Gastrocnemius medialis (tissue), 4 donors: ENCODE measurements around the gene SLC24A3. TPM values are rescaled to one million over a fixed set of nuclear protein-coding genes. Genes with fewer than 3 reads are reported as not detected.

Experiments
- ATAC-seq, 2 donors: fragments of 150-250 bp; one replicate each; pipeline ENCODE4 v1.9.1; 2016
- DNase-seq, 2 donors: peaks; one replicate each; pipeline ENCODE4 v3.0.0-alpha.2; 2019
- H3K27ac ChIP-seq, 4 donors: fragments of 200-600 bp; sonication (generic); 1 replicate in 1 of 4; 2 replicates in 3 of 4; pipeline ENCODE4 v1.5.1; 2016 to 2018; ENCODE audit warnings: mild to moderate bottlenecking in 2 of 4, moderate library complexity in 1 of 4
- H3K27me3 ChIP-seq, 3 donors: fragments of 200-600 bp; sonication (generic) in 2 of 3; 1 replicate in 1 of 3; 2 replicates in 2 of 3; pipeline versions ENCODE4 v1.5.1 to v1.6.0; 2016 to 2019; ENCODE audit warnings: mild to moderate bottlenecking in 1 of 3, moderate library complexity in 1 of 3
- H3K36me3 ChIP-seq, 2 donors: fragments of 200-600 bp; sonication (generic) in 1 of 2; one replicate each; pipeline ENCODE4 v1.5.1; 2017 to 2018
- H3K4me1 ChIP-seq, 2 donors: fragments of 200-600 bp; sonication (generic) in 1 of 2; one replicate each; pipeline ENCODE4 v1.5.1; 2016 to 2017; ENCODE audit warnings: mild to moderate bottlenecking in 2 of 2
- H3K4me3 ChIP-seq, 4 donors: fragments of 200-600 bp; sonication (generic) in 3 of 4; 1 replicate in 1 of 4; 2 replicates in 3 of 4; pipeline ENCODE4 v1.5.1; 2016 to 2019; ENCODE audit warnings: mild to moderate bottlenecking in 2 of 4
- H3K9me3 ChIP-seq, 3 donors: fragments of 200-600 bp; sonication (generic) in 2 of 3; 1 replicate in 1 of 3; 2 replicates in 2 of 3; pipeline ENCODE4 v1.5.1; 2016 to 2019
- POLR2A ChIP-seq, 2 donors: fragments of 450-650 bp; IDR thresholded peaks; one replicate each; pipeline ENCODE4 v1.6.1; 2017; ENCODE audit warnings: antibody characterized with exemption in 2 of 2, mild to moderate bottlenecking in 2 of 2, moderate library complexity in 2 of 2
- in situ Hi-C, 4 donors: fragments of 200-750 bp; cut with MboI; loops; one replicate each; pipeline versions ENCODE4 v1.15.0 to v1.8.0; 2017; ENCODE audit warnings: low sequenced_read_pairs in 4 of 4
- intact Hi-C: fragments of 100-400 bp; cut with DNase I; formaldehyde crosslinking; loops from one replicate; pipeline ENCODE4 v1.15.1; 2023; ENCODE audit warnings: low total_unique reads
- total RNA-seq, 4 donors: library from RNA; depleted of rRNA; stranded (reverse); fragments of >200 nt; gene quantifications; one replicate each; pipeline versions ENCODE4 v1.1.0 to v1.2.3, GENCODE V29; 2016
- TF ChIP-seq, protein P1 (sequence below), 5 experiments: fragments of 450-650 bp in 3 of 5; fragments of 200-600 bp in 2 of 5; sonication (generic) in 2 of 5; IDR thresholded peaks in 4 of 5; conservative IDR thresholded peaks in 1 of 5; 1 replicate in 4 of 5; 2 replicates in 1 of 5; pipeline ENCODE4 v1.5.1; 2016 to 2019; ENCODE audit warnings: antibody characterized with exemption in 5 of 5, mild to moderate bottlenecking in 3 of 5, moderate library complexity in 3 of 5

The SLC24A3 gene
- total RNA-seq, 4 donors from 2014 or later = 3.3 to 7.8 (median 6.7) TPM

DNA sequence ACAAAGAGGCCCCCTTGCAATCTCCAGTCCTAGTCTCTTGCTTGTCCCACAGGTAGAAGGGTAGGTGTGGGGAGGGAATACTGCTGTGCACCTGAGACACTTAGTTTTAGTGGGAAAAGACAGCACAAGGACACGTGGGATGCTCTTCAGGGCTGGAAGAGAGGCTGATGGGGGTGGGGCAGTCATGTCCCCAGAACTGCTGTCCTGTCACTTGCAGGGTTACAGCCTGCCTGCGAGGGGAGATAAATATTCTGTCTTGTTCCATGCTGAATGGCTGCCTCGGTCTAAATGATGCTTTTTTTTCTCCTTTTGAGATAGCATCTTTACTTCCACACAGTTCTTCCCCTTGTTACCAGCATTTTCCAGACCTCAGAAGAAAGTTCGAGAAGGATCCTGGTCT, 106.2 kb downstream of the SLC24A3 start:
- intact Hi-C loops = no loop called here
- Histone ChIP-seq H3K4me1 (peaks cover 0 to 5% of the 10 kb centered on the region in 2 donors), H3K4me3 (no peak overlapping the region), H3K36me3 (no peaks in the 10 kb centered on the region), H3K9me3 (no peaks in the 10 kb centered on the region), H3K27ac (no peak overlapping the region), H3K27me3 (no peaks in the 10 kb centered on the region)
- TF ChIP-seq, protein P1, sequence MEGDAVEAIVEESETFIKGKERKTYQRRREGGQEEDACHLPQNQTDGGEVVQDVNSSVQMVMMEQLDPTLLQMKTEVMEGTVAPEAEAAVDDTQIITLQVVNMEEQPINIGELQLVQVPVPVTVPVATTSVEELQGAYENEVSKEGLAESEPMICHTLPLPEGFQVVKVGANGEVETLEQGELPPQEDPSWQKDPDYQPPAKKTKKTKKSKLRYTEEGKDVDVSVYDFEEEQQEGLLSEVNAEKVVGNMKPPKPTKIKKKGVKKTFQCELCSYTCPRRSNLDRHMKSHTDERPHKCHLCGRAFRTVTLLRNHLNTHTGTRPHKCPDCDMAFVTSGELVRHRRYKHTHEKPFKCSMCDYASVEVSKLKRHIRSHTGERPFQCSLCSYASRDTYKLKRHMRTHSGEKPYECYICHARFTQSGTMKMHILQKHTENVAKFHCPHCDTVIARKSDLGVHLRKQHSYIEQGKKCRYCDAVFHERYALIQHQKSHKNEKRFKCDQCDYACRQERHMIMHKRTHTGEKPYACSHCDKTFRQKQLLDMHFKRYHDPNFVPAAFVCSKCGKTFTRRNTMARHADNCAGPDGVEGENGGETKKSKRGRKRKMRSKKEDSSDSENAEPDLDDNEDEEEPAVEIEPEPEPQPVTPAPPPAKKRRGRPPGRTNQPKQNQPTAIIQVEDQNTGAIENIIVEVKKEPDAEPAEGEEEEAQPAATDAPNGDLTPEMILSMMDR (IDR thresholded peaks at IDR 0.05 in 4 of 5, conservative IDR thresholded peaks at IDR 0.05 in 1 of 5) = no peak
- no peak for TF ChIP-seq POLR2A (IDR thresholded peaks at IDR 0.05)
- in situ Hi-C loops = no loop called here
- DNase-seq (no peak), ATAC-seq (no peak)

DNA sequence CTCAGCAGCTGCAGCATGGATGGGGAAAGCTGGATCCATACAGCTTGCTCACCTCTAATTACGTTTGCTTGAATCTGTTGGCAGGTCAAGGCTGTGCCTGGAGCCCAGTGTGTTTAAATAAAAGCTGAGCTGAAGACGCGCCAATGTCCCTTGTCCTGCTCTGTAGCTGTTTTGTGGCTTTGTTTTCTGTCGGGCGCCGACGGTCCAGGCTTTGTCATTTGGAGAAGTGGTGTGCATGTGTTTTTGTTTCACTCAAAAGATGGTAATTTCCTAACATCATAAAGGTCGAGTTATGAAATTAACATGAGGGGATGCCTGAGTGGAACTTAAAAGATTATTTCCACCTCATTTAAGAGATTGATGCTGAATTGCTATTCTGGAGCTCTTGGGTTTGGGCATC, 107.6 kb downstream of the SLC24A3 start:
- Histone ChIP-seq H3K27me3 (no peaks in the 10 kb centered on the region), H3K4me3 (no peak overlapping the region), H3K9me3 (no peaks in the 10 kb centered on the region), H3K36me3 (no peaks in the 10 kb centered on the region), H3K4me1 (peaks cover 0 to 3% of the 10 kb centered on the region in 2 donors), H3K27ac (no peak overlapping the region)
- no peak for DNase-seq
- intact Hi-C loops = no loop called here
- no peak for TF ChIP-seq POLR2A (IDR thresholded peaks at IDR 0.05)
- TF ChIP-seq, protein P1 (IDR thresholded peaks at IDR 0.05 in 4 of 5, conservative IDR thresholded peaks at IDR 0.05 in 1 of 5) = no peak
- ATAC-seq = no peak
- in situ Hi-C loops = no loop called here

DNA sequence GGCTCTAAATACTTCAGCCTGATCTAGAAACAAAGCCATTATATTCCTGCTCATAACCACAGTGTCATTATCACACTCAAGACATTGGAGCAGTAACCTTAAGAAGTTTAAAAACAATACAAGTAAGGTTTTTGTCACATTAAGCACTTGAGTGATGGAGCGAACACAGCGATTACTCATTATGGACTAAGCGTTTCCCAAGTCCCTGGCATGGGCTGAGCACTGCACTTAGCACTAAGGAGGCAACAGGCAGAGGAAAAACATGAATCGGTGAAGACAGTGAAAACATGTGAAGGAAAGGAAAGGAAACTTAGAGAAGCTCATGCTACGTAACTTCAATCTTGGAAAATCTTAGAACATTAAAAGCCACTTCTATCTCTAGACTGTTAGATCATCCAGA, 108.7 kb downstream of the SLC24A3 start:
- no peak for DNase-seq
- in situ Hi-C loops = no loop called here
- H3K27me3 ChIP-seq = no peaks in the 10 kb centered on the region

DNA sequence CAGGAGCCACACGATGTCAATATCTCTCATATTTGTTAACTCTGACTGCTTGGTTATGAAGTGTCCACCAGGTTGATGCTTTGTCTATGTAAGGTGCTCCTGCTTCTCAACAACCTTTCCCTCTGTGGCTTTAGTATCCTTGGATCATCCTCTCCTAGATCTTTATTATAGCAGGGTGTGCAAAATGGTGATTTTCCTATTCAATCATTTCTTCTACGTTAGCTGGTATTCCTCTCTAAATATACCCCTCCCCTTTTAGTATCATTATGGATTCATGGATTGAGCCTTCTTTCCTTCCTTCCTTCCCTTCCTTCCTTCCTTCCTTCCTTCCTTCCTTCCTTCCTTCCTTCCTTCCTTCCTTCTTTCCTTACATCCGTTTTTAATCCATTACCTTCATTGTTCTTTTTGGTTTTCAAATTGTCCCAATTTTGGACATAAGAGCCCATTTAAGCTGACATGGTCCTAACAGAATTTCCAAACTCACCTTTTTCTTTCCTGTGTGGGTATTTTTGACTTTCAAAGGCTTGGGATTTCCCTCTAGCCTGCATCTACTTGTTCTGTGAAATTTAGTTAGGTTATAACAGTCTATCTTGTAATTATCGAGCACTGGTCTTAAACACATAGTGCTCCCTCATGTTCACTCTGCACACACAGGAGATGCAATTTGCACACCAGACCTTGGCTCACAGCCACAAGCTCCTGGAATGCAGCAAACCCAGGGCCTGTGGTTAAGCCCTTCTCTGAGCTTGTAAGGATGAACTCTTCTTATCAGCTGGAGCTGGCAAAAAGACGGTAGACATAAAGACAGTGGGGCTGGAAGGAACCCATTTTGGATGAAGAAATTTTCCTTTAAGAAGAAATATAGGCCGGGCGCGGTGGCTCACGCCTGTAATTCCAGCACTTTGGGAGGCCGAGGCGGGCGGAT, 109.9 kb downstream of the SLC24A3 start:
- peaks cover 0 to 2% of the 10 kb centered on the region in 2 donors for H3K4me1 ChIP-seq
- no peak overlapping the region for H3K4me3 ChIP-seq
- in situ Hi-C loops = no loop called here
- no peaks in the 10 kb centered on the region for H3K36me3 ChIP-seq
- H3K27me3 ChIP-seq = no peaks in the 10 kb centered on the region
- H3K27ac ChIP-seq = no peak overlapping the region
- TF ChIP-seq, protein P1 (IDR thresholded peaks at IDR 0.05 in 4 of 5, conservative IDR thresholded peaks at IDR 0.05 in 1 of 5) = no peak
- TF ChIP-seq POLR2A (IDR thresholded peaks at IDR 0.05) = no peak
- DNase-seq = no peak
- intact Hi-C loops = no loop called here
- no peaks in the 10 kb centered on the region for H3K9me3 ChIP-seq
- no peak for ATAC-seq

More for the DNA sequence above, 108.7 kb downstream of the SLC24A3 start:
- no peak for TF ChIP-seq POLR2A (IDR thresholded peaks at IDR 0.05)
- TF ChIP-seq, protein P1 (IDR thresholded peaks at IDR 0.05 in 4 of 5, conservative IDR thresholded peaks at IDR 0.05 in 1 of 5) = no peak
- Histone ChIP-seq H3K27ac (no peak overlapping the region), H3K36me3 (no peaks in the 10 kb centered on the region), H3K9me3 (no peaks in the 10 kb centered on the region), H3K4me3 (no peak overlapping the region), H3K4me1 (peaks cover 0 to 3% of the 10 kb centered on the region in 2 donors)
- ATAC-seq = no peak
- intact Hi-C loops = no loop called here
